CD14-positive monocyte (primary cell): ENCODE measurements around the gene KCTD16. TPM values are rescaled to one million over a fixed set of nuclear protein-coding genes. Genes with fewer than 3 reads are reported as not detected.

ENCODE experiments used
- DNase-seq, 3 donors: peaks; one replicate each; pipeline ENCODE4 v3.0.0-alpha.2; 2011 to 2022
- H2AFZ ChIP-seq: 2 replicates; pipeline ENCODE4 v1.6.0; 2012; ENCODE audit warnings: mild to moderate bottlenecking, low read depth, low read length, inconsistent platforms; ENCODE audit not compliant: insufficient read depth, poor library complexity, severe bottlenecking
- H3K27ac ChIP-seq, 2 donors: 1 replicate in 1 of 2; 2 replicates in 1 of 2; pipeline ENCODE4 v1.5.1; 2012 to 2013; ENCODE audit warnings: low read length in 2 of 2, control low read depth in 1 of 2, inconsistent platforms in 1 of 2, low read depth in 1 of 2, mild to moderate bottlenecking in 1 of 2
- H3K27me3 ChIP-seq, 2 donors: one replicate each; pipeline versions ENCODE4 v1.6.0 to v1.6.1; 2011 to 2013; ENCODE audit warnings: low read length in 2 of 2; ENCODE audit not compliant: control insufficient read depth in 2 of 2, insufficient read depth in 2 of 2
- H3K36me3 ChIP-seq, 2 donors: replicated peaks in 1 of 2; 1 replicate in 1 of 2; 2 replicates in 1 of 2; pipeline versions ENCODE4 v1.5.1 to v1.6.1; 2012 to 2013; ENCODE audit warnings: low read length in 2 of 2, control low read depth in 1 of 2, inconsistent platforms in 1 of 2, mild to moderate bottlenecking in 1 of 2; ENCODE audit not compliant: insufficient read depth in 2 of 2, control insufficient read depth in 1 of 2
- H3K4me1 ChIP-seq, 2 donors: 1 replicate in 1 of 2; 2 replicates in 1 of 2; pipeline versions ENCODE4 v1.5.1 to v1.6.1; 2012 to 2013; ENCODE audit warnings: low read length in 2 of 2, control low read depth in 1 of 2, inconsistent platforms in 1 of 2, mild to moderate bottlenecking in 1 of 2, moderate library complexity in 1 of 2; ENCODE audit not compliant: insufficient read depth in 2 of 2, control insufficient read depth in 1 of 2
- H3K4me2 ChIP-seq: replicated peaks from 2 replicates; pipeline ENCODE3; 2012; ENCODE audit warnings: low read length, moderate library complexity, mild to moderate bottlenecking; ENCODE audit not compliant: poor library complexity, severe bottlenecking; ENCODE audit errors: extremely low read depth
- H3K4me3 ChIP-seq, 3 experiments: fragments of 200-600 bp in 1 of 3; sonication (generic) in 1 of 3; replicated peaks in 1 of 3; 1 replicate in 2 of 3; 2 replicates in 1 of 3; pipeline ENCODE4 v1.5.1; 2011 to 2013; ENCODE audit warnings: low read length in 3 of 3, mild to moderate bottlenecking in 3 of 3, control low read depth in 2 of 3, low read depth in 2 of 3, inconsistent platforms in 1 of 3, moderate library complexity in 1 of 3
- H3K79me2 ChIP-seq: 2 replicates; pipeline ENCODE4 v1.6.0; 2012; ENCODE audit warnings: mild to moderate bottlenecking, control low read depth, inconsistent platforms, low read length, moderate library complexity; ENCODE audit not compliant: insufficient read depth
- H3K9ac ChIP-seq: 2 replicates; pipeline ENCODE4 v1.6.0; 2017; ENCODE audit warnings: low read length, mild to moderate bottlenecking; ENCODE audit not compliant: insufficient read depth, poor library complexity, severe bottlenecking
- H3K9me3 ChIP-seq, 2 donors: replicated peaks in 1 of 2; 1 replicate in 1 of 2; 2 replicates in 1 of 2; pipeline versions ENCODE4 v1.5.1 to v1.6.1; 2012 to 2013; ENCODE audit warnings: low read length in 2 of 2, control low read depth in 1 of 2; ENCODE audit not compliant: control insufficient read depth in 1 of 2, insufficient read depth in 1 of 2
- H4K20me1 ChIP-seq: 2 replicates; pipeline ENCODE4 v1.6.0; 2012; ENCODE audit warnings: mild to moderate bottlenecking, low read length, control low read depth, moderate library complexity; ENCODE audit not compliant: insufficient read depth
- H3K27ac Mint-ChIP-seq, 7 donors: one replicate each; pipeline ENCODE4 v1.8.0; 2020; ENCODE audit warnings: mild to moderate bottlenecking in 7 of 7, mixed read lengths in 7 of 7, moderate library complexity in 6 of 7, inconsistent platforms in 2 of 7
- H3K27me3 Mint-ChIP-seq, 3 donors: one replicate each; pipeline ENCODE4 v1.8.0; 2021 to 2022; ENCODE audit warnings: low read depth in 3 of 3, mild to moderate bottlenecking in 3 of 3, mixed read lengths in 3 of 3, moderate library complexity in 3 of 3, inconsistent platforms in 1 of 3
- H3K36me3 Mint-ChIP-seq, 2 donors: one replicate each; pipeline ENCODE4 v1.8.0; 2020; ENCODE audit warnings: mixed read lengths in 2 of 2, inconsistent platforms in 1 of 2, mild to moderate bottlenecking in 1 of 2
- H3K4me1 Mint-ChIP-seq: one replicate; pipeline ENCODE4 v1.8.0; 2020; ENCODE audit warnings: mild to moderate bottlenecking, mixed read lengths
- H3K4me3 Mint-ChIP-seq, 2 donors: one replicate each; pipeline ENCODE4 v1.8.0; 2020; ENCODE audit warnings: mild to moderate bottlenecking in 2 of 2, mixed read lengths in 2 of 2, moderate library complexity in 1 of 2
- H3K9me3 Mint-ChIP-seq, 7 donors: one replicate each; pipeline ENCODE4 v1.8.0; 2020 to 2022; ENCODE audit warnings: mixed read lengths in 7 of 7, mild to moderate bottlenecking in 6 of 7, moderate library complexity in 6 of 7, inconsistent platforms in 2 of 7
- WGBS: methylation state at CpG from one replicate; pipeline ENCODE4 v1.1.5; 2013; ENCODE audit warnings: missing lambda C conversion rate; ENCODE audit not compliant: insufficient coverage; 5-methylcytosine and 5-hydroxymethylcytosine counted together
- intact Hi-C, 2 donors: fragments of 100-400 bp; cut with micrococcal nuclease; formaldehyde crosslinking; loops; one replicate each; pipeline versions ENCODE4 v1.15.0 to v1.15.1; 2023
- polyA plus RNA-seq, 3 donors: library from polyadenylated mRNA; depleted of rRNA in 1 of 3; unstranded in 2 of 3; stranded (reverse) in 1 of 3; fragments of 300-500 nt in 2 of 3; fragments of >200 nt in 1 of 3; fragmentation: Illumina TruSeq in 2 of 3; gene quantifications; 1 replicate in 2 of 3; 2 replicates in 1 of 3; pipeline ENCODE4 v1.2.3, GENCODE V29; 2012 to 2021
- TF ChIP-seq, protein P1 (sequence below): fragments of 200-600 bp; IDR thresholded peaks from one replicate; pipeline ENCODE4 v1.8.0; 2022; ENCODE audit warnings: antibody characterized with exemption, mild to moderate bottlenecking

The KCTD16 gene
- polyA plus RNA-seq, 3 donors: not detected

DNA sequence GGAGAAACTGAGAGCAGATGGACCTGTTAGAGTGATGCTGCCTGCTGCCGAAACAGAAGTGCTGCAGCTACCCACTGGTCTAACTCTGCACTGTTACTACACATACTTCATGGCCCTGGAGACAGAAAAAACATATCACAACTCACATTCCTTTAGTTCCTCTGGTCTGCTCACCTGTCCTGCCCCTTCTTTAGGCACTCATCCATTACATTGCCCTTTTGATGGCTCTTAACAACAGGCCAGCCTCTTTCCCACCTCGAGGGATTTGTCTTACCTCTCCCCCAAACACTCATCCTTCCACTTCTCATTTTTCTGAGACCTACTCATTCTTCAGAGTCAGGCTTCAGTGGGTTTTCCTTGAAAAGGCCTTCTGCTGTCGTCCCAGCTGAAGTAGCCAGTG, 49.2 kb downstream of the KCTD16 start:
- no peak overlapping the region for H2AFZ ChIP-seq
- H3K4me2 ChIP-seq: no peak overlapping the region
- no peaks in the 10 kb centered on the region for H3K27me3 ChIP-seq
- TF ChIP-seq, protein P1, sequence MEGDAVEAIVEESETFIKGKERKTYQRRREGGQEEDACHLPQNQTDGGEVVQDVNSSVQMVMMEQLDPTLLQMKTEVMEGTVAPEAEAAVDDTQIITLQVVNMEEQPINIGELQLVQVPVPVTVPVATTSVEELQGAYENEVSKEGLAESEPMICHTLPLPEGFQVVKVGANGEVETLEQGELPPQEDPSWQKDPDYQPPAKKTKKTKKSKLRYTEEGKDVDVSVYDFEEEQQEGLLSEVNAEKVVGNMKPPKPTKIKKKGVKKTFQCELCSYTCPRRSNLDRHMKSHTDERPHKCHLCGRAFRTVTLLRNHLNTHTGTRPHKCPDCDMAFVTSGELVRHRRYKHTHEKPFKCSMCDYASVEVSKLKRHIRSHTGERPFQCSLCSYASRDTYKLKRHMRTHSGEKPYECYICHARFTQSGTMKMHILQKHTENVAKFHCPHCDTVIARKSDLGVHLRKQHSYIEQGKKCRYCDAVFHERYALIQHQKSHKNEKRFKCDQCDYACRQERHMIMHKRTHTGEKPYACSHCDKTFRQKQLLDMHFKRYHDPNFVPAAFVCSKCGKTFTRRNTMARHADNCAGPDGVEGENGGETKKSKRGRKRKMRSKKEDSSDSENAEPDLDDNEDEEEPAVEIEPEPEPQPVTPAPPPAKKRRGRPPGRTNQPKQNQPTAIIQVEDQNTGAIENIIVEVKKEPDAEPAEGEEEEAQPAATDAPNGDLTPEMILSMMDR: no peak
- no peak overlapping the region for H3K27ac Mint-ChIP-seq
- H3K4me1 Mint-ChIP-seq: no peaks in the 10 kb centered on the region
- peaks cover 0 to 6% (median 1%) of the 10 kb centered on the region in 3 donors for H3K27me3 Mint-ChIP-seq
- no peaks in the 10 kb centered on the region for H3K36me3 ChIP-seq
- no peaks in the 10 kb centered on the region for H3K79me2 ChIP-seq
- H3K4me1 ChIP-seq: no peaks in the 10 kb centered on the region
- 64% methylated on average over 2 of the region's 3 CpGs for WGBS
- H4K20me1 ChIP-seq: no peaks in the 10 kb centered on the region
- no peak overlapping the region for H3K4me3 ChIP-seq
- no peak overlapping the region for H3K27ac ChIP-seq
- no peaks in the 10 kb centered on the region for H3K9me3 ChIP-seq
- H3K36me3 Mint-ChIP-seq: no peaks in the 10 kb centered on the region
- H3K4me3 Mint-ChIP-seq: no peak overlapping the region
- H3K9me3 Mint-ChIP-seq: peaks cover 0 to 9% (median 2%) of the 10 kb centered on the region in 7 donors
- H3K9ac ChIP-seq: no peak overlapping the region
- intact Hi-C loops: no loop called here
- no peak for DNase-seq

DNA sequence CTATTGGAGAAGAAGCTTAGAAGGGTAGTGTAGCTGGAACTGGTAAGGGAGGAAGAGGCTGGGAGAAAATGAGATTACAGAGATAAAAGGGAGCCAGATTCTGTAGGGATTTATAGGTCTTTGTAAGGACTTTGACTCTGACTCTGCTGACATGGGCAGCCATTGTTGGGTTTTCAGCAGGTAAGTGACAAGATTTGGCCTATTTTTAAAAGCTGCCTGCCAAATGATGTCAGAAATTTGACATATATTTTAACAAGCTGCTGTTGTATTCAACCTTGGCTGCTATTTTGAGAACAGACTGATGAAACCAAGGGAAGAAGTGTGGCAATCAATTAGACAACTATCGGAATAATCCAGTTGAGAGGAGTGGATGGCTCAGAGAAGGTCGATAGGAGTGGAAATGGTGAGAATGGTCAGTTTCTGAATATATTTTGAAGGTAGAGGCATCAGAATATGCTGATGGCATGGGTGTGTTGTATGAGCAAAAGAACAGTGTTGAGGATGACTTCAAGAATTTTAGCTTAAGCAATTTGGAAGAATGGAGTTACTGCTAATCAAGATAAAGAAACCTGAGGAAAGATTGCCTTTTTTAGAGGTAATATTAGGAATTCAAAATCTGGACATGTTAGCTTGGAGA, 56.8 kb downstream of the KCTD16 start:
- H3K27me3 ChIP-seq: no peaks in the 10 kb centered on the region
- H2AFZ ChIP-seq: no peak overlapping the region
- no peak overlapping the region for H3K27ac ChIP-seq
- DNase-seq: no peak
- H3K4me1 ChIP-seq: no peaks in the 10 kb centered on the region
- H3K36me3 Mint-ChIP-seq: no peaks in the 10 kb centered on the region
- no peak overlapping the region for H3K9ac ChIP-seq
- H3K9me3 Mint-ChIP-seq: peaks cover 0 to 3% (median 0%) of the 10 kb centered on the region in 7 donors
- H3K4me3 Mint-ChIP-seq: no peak overlapping the region
- intact Hi-C loops: no loop called here
- H4K20me1 ChIP-seq: no peaks in the 10 kb centered on the region
- H3K4me1 Mint-ChIP-seq: no peaks in the 10 kb centered on the region
- WGBS: 95% methylated on average over 2 of the region's 2 CpGs
- H3K27me3 Mint-ChIP-seq: peaks cover 1 to 2% (median 1%) of the 10 kb centered on the region in 3 donors
- H3K4me3 ChIP-seq: no peak overlapping the region
- H3K4me2 ChIP-seq: no peak overlapping the region
- no peak overlapping the region for H3K27ac Mint-ChIP-seq
- no peaks in the 10 kb centered on the region for H3K9me3 ChIP-seq
- no peaks in the 10 kb centered on the region for H3K79me2 ChIP-seq
- TF ChIP-seq, protein P1: no peak
- H3K36me3 ChIP-seq: no peaks in the 10 kb centered on the region
